ENCODE data around the gene SNRNP70.
"Not testable (repeated sequence)": the region's sequence is repeated elsewhere in the genome, so short reads cannot be mapped to it uniquely, and the experiment has no call there.

DNA sequence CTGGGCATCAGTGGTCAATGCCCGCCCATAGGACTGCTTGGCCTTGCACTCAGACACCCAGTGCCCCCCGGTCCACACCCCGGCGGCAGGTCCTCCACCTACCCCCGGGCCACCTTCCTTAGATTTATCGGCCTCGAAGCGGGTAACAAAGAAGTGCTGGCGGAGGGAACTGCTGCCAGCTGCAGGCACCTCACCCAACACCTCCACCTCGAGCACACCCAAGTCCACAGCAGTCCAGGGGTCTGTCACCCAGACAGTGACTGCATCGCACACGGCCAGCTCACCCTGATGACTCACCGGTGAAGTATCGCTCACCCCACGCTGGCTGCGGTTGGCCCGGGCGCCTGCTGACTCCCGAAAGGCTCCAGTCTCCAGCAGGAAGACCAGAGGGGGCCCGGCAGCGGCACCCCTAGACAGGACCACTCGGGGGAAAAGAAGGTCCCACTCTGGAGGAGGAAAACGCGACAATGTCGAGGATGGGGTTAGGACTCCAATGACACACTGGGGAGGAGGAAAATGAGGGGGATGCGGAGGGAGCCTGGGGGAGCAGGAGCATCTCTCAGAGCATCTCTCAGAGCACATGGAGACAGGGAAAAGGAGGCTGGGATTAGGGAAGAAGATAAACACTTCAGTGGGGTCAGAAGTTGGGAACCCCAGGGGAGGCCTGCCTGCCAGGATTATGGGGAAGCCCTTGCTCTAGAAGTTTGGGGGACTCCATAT, 46.5 kb upstream of the SNRNP70 start:
- TF ChIP-seq, protein P1, sequence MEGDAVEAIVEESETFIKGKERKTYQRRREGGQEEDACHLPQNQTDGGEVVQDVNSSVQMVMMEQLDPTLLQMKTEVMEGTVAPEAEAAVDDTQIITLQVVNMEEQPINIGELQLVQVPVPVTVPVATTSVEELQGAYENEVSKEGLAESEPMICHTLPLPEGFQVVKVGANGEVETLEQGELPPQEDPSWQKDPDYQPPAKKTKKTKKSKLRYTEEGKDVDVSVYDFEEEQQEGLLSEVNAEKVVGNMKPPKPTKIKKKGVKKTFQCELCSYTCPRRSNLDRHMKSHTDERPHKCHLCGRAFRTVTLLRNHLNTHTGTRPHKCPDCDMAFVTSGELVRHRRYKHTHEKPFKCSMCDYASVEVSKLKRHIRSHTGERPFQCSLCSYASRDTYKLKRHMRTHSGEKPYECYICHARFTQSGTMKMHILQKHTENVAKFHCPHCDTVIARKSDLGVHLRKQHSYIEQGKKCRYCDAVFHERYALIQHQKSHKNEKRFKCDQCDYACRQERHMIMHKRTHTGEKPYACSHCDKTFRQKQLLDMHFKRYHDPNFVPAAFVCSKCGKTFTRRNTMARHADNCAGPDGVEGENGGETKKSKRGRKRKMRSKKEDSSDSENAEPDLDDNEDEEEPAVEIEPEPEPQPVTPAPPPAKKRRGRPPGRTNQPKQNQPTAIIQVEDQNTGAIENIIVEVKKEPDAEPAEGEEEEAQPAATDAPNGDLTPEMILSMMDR (IDR thresholded peaks at IDR 0.05) = not testable (repeated sequence)
- TF ChIP-seq POLR2A (IDR thresholded peaks at IDR 0.05) = not testable (repeated sequence)
